IPS DF 19.7 (cell line): ENCODE data around the gene UBE2D2.

Experiments
- DNase-seq: peaks from one replicate; pipeline ENCODE4 v3.0.0-alpha.2; 2013; ENCODE audit warnings: low read depth, low spot score

Gene UBE2D2

DNA sequence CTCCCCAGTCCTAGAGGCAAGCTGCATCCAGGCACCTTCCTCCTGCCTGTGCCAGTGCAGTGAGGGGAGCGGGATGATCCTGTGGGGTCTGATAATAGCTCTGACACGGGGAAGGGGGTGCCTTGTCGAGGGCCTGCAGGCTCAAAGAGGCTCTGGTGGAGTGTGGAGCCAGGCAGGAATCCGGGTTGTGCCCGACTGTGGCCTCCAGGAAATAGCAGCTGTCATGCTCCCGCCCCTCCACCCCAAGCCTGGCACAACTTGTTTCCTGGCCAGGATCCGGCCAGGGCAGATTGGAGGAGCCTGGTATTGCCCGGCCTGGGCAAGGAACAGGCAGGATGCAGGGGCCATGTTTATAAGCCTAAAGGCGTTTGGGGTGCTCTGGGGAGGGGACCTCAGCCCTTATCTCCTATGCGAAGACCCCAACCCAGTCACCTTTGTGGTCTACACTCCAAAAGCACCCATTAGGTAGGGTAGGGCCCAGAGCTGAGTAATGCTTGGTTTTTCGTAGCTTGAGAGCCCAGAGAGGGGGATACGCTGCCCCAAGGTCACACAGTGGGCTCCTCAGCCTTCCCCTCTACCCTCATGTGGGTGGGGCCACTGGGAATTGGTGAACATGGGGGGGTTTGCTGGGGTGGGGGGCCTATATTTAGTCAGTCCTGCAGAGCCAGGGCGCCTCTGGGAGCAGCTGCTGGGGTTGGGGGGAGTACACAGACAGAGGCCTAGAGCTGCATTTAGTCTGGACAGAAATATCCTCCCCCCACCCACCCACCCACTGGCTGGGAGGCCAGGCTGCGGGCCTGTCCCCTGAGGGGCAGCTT, 99.2 kb downstream of the UBE2D2 start:
- DNase-seq = no peak

DNA sequence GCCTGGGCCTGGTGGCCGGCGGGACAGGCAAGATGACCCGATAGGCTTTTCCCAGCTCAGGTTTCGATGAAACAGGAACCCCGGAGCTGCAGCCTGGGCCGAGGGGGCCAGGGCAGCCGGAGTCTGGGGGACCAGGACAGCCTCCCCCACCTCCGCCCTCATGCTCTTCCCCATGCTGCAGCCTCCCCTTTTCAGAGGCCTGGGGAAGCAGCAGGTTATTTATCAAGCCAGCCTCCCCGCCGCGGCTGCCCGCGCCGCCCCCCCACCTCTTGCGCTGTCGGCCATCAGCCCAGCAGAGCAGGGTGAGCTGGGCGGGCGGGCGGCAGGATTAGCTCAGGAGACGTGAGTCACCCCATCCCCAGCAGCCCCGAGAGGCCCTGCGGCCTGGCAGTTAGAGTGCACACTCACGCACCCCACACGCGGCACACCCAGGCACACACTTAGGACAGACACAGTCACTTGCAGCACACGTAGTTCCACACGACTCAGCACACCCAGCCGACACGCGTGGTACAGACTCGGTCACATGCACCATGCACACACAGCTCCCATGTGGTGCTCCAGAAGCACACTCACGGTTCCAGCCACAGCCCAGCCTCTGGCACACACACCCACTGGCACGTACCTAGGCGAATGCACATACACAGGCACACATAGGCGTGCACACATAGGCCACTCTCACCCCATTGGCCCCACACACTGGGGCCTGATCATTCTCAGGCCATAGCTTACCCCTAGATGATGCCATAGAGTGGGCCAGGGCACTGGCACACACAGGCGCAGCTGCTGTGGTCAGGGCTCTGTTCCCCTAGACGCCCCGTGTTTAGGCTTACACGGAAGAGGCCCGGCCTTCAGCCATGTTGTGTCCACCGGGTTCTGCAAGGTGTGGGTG, 100.0 kb downstream of the UBE2D2 start:
- DNase-seq = no peak

DNA sequence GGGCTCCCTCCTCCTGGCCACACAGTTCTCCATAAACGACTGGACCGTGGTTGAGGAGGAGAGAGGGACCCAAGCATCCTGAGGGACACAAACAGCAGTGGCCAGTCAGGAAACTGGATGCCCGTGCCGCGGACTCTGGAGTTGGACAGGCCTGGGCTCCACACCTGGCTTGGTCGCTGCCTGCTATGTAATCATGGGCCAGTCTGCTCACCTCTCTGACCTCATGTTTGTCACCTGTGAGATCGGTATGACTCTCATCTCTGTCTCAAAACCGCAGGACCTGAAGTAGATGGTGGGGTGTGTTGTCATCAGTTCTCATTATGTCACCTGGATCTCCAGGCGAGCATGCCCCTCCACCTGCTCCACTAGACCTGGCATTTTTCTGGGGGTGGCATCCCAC, 101.5 kb downstream of the UBE2D2 start:
- DNase-seq = no peak

DNA sequence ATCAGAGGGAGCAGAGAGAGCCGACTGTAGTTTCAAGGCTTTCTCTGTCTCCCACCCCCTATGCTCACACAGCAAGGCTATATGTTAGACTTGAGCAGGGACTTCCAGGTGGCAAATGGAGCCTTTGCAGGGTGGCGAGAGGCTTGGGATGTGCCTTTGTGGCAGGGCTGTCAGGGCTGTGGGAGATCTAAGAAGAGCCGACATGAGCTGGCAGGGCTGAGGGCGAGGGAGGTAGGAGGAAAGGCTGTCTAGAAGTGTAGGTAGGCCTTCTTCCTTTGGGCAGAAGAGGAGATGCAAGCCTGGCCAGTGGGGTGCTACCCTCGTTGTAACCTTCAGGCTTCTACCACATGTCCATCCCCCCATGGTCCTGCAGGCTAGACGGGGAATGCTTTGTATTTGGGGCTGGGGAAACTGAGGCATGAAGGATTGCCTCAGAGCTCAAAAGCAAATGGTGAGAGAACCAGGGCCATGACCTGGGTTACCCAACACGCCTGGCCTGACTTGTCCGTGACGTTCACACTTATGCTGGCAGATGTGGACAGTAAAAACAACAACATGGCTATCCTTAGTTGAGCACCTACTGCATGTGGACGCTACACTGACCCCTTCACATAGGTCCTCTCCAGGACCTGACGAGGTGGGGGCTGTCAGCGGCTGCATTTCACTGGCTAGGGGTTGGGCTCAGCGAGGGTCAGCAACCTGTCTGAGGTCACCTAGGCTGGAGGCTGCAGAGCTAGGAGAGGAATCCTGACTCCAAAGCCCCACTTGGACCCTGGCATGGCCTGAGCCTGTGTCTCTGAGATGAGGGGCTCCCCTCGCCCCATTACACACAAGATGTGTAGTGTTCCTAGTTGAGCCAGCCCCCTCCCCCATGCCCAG, 102.3 kb downstream of the UBE2D2 start:
- DNase-seq = no peak

DNA sequence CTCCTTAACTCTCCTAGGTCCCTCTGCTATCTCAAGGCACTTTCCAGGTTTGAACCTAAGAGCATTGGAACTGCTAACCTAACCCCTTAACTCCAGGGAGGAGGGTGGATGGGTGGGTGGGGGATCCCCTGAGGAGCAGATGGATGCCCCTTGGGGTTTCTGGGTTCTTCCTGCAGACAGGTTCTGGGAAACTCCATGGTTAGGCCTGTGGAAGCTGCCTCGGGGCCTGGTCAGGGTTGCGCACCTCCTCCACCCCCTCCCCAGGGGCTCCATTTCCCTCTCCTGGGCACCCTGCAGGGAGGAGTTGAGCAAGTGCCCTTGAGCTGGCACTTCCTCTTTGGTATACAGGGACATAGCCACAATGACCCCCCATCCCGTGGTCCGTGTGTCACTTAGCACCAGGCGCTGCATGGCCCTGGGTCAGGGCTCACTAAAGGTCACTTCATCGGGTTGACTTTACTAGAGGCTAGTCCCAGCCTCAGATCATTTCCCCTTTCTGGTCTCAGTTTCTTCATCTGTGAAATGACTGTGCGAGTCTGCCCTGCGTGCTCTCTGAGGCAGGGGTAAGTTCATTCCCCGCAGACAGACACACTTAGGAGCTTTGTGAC, 103.1 kb downstream of the UBE2D2 start:
- DNase-seq = no peak

DNA sequence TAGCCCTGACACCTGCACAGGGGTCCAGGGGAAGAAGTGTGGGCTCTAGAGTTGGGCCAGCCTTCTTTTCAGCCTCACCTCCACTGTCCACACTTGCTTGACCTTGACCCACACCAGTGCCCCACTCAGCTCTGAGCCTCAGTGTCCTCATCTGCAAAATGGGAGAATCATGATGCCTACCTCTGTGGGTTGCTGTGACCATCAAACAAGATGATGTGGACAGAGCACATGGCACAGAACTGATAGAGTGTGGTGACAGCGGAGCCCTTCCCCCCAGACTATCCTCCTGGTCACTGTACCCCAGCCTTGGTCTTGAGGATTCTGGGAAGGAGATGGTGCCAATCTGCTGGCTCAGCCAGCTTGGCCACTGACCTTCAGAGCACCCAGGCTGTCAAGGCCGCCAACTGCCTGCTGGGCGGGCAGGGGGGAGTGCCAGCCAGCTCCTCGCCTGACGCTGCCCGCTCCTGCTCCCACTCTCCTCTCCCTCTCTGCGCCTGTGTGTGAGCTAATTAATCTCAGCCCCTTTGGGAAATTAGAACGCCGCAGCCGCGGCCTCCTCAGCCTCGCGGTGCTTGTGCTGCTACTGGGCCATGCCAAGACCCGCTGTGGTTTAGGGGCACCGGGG, 103.7 kb downstream of the UBE2D2 start:
- no peak for DNase-seq

DNA sequence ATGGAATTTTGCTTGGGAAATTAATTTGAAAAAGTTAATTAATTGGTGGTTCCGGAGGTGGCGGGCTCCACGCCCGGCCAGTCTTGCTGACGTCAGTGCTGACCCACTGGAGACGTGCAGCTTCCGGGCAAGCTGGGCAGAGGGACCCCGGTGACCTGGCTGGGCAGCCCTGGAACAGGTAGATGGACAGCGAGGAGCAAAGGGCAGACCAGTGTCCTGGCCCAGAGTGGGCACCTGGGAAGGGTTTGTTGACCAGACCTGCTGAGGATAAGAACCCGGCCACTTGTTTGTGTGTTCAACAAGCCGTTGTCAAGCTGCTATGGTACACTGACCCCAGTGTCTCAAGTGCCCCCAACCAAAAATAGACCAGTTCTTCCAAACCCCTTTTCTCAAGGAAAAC, 104.5 kb downstream of the UBE2D2 start:
- no peak for DNase-seq

DNA sequence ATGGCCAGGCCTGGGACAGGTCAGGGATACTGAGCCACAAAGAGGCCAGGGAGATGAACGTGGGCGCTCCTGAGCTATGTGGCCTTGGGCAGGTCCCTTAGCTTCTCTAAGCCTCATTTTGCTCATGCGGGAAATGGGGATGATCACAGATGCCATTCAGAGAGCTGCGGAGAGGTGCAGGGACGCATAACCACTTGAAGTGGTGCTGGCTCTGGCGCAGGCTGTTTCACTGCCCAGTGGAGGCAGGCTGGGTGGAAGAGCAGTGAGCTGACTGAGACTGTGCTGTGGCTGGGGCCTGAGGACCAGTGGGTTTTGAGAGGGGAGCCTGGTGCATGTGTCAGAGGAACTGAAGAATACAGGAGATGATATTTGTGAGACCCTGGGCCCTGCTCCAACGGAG, 105.4 kb downstream of the UBE2D2 start:
- no peak for DNase-seq

DNA sequence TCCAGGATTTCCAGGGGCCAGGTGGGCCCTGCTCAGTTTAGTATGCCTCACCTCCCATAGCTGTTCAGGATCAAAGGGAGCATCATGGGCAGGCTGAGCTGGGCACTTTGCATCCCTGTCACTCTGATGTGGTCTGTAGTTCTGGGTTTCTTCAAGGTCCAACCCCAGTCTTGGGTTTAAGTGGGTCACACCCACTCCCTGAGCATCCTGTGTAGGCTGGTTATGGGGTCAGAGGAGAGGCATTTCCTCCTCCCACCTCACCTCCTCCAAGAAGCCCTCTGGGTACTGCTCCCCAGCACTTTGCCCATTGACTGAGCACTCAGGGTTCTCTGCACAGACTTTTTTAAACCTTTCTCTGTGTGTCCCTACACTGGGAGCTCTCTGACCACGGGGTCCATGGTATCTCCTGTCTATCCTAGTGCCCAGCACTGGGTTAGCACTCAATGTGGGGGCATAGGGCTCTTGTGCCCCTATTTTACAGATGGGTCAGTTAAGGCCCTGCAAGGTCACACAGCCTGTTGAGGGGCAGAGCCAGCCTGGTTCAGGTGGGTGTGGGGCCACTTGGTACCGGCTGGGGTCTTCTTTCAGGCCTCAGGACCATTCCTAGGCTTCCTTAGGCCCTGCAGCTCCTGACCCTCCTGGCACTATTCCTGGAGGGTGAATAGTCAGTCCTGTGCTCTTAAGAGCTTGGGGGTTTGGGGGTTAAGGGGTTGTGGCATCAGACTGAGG, 106.0 kb downstream of the UBE2D2 start:
- DNase-seq = no peak

DNA sequence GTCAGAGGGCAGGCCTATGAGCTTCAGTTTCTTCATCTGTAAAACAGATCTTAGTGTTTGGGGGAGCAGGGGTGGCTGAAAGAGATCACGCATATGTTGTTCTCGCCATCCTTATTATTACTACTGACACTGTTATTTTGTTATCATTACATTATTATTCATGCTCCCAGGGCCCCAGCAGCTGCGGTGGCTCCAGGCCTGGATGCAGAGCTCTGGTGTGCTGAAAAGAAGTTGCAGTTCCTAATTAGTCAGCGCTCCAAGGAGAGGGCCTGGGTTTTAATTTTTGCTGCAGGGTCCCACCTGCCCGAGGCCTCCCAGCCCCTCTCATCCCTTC, 106.6 kb downstream of the UBE2D2 start:
- DNase-seq = no peak

DNA sequence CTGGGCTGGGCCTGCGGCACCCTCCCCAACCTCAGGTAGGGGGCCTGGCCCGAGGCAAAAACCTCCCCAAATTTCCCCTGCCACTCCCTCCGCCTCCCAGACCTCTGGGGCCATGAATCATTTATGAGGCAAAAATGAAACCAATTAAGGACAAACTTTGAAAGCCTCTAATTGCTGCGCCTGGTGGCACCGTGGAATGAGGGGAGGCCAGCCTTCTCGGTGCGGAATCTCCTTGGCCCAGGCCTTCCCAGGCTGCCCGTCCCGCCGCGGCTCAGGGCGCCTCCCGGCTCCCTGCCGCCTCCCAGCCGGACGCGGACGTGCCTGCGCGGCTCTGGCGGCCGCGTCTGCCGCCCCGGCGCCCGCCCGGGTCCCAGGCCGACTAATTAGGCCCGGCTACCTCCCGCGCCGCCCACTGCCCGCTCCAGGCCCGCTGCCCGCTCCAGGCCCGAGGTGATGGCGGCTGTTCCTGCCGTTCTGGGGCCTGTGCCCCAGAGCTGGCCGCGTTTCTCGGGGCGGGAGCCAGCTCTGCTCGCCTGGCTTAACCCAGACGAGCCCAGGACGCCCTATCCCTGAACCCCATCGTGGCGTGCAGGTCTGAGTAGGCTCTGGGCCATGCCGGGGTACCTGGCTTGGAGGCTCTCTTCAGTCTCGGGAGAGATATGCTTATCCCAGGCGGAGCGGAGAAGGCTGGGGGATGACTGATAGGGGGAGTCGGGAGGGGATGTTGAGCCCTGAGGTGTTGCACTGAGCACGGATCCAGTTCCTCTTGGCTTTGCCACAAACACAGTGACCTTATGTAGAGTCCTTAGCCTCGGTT, 107.1 kb downstream of the UBE2D2 start:
- DNase-seq = no peak

DNA sequence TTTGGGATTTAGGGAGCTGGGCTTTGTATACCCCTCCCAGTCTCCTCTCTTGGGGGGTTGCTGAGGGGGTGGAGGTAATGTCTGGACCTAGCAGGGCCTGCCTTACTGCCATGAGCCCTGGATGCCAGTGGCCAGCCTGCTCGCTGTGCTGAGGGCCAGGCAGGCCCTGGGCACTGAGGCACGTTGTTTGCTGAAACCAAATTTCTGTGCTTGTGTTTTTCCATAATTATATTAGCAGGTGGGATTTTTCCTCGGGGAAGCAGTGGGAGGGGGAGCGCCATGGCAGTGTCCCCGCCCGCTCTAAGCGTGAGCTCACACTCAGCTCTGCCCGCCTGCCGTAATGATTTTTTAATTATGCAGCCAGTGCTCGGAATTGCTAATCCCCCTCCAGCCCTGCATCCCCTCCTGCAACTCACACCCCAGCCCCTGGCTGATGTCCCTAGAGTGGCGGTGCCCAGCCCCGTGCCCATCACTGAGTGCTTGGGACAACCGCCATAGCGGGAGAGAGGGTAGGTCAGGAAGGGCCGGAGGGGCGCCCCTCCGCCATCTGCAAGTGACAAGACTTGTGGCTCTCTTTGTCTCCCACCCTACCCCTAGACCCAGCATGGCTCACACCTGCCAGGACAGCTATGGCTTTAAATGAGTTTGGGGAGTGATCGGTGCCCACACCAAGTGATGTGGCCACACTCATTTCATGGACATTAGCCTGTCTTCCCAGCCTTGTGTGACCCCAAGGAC, 108.0 kb downstream of the UBE2D2 start:
- DNase-seq = no peak

DNA sequence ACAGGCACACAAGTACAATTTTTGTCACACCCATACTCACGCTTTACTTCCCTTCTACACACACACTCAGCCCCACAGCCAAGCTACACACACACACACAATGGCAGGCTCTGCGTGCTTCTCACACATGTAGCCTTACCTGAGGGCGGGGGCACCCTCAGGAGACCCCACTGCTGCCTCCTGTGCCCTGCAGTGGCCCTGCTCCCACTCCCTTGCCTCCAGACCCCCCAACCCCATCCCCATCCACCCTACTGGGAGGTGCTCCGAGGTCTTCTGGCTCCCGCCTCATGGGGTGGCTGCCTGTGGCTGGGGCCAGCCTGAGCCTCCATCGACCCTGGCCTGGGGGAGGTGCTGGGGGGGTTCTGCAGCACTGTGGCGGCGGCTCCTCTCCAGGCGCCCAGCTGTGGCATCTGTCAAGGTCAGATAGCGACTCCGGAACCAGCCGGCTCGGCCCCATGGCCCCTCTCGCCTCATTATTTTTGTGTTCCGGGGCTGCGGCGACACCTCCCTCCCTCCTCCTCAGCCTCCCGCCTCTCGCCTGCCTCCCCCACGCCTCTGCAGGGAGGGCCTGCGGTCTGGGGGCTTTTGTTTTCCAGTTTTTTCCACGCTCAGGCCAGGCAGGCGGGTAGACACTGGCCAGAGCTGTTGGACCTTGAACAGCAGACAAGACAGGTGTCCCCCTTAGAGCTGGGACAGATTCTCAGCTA, 108.7 kb downstream of the UBE2D2 start:
- no peak for DNase-seq

DNA sequence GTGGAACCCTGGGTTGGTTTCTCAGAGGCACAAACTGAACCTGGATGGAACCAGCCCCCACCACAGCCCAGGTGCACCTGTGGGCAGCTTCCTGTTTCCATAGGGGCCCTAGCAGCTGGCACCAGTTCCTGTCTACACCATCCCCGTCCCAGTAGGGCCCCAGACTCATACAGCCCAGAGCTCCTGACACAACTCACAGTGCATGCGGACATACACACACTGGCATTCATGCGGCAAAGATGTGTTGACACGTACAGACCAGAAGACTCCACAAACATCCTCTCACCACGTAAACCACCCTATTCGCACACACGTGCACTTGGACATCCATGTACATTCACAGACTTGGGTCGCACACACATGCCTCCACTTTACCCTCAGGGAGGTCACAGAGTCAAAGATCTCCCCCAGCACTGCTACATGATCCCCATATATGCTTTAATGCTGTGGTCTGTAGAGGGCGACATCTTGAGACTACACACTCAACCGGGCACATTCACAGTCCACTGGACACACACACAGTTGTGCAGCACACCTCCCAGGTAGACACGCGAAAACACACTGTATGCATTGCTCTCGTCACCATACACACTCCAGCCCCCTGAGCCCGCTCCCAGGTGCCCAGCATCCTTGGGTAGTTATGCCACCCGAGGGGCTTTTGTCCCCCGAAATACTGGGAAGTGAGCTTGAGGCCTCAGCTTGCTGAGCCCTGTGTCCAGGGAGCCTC, 109.4 kb downstream of the UBE2D2 start:
- no peak for DNase-seq

DNA sequence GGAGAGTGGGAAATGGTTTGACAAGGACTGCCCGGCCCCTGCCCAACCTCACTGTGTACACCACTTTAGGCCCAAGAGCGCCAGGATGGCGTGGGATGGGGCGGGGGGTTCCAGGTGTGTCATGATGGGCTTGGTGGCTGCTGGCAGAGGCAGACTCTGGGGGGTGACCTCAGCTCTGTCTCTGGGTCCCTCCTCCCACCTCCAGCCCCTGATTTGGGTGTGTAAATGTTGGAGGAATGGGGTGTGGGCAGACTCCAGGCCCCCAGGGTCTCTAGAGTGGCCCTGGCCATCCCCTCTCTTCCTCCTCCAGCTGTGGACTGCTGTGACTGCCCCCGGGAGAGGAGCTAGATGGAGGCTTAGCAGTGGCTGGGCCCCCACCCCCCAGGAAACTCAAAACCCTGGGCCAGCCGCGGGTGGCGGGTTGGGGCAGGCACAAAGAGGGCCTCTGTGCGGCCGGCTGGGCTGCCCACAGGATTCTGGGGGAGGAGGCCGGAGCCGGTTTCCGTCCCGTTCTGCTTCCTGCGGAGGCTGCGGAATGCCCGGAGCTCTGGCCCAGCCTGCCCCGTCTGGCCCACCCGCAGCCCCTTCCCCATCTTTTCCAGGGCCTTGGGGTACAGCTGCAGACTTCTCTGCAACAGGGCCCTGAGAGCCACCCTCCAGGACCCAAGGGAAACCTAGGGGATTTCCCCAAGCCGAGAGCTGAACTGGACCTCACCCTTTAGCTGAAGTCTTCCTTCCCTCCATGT, 110.1 kb downstream of the UBE2D2 start:
- no peak for DNase-seq

DNA sequence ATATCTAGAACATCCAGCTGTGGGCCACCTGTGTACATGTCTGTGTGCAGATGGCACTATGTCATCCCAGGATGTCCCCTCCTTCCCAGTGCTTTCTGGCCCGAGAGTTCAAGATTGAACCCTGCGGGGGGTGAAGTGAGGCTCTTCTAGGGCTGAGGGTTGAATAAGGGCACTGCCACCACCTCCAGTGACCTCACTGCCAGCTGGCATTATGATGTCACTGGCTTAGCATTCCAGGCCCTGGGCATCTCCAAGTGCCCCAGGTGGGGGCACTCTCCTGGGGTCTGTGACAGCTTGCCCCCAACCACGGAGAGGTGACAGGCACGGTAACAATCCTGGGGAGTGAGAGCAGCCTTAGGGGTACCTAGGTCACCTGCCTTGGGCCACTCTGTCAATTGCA, 114.1 kb downstream of the UBE2D2 start:
- no peak for DNase-seq

DNA sequence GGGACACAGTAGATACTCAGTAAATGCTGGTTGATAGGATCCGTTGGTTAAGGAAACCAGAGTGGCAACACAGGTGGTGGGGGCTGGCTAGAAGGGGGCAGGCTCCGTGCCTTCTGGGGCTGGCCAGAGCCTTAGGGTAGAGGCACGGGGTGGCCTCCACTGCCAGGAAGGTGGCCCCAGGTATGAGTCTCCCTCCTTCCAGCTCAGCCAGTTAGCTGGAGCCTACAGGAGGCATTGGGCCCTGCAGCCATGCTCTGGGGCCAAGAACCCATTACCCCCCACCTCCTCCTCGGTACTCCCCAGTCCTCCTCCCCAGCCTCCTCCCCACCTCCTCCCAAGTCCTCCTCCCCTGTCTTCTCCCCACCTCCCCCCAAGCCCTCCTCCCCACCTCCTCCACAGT, 114.7 kb downstream of the UBE2D2 start:
- no peak for DNase-seq
